Measurements from ENCODE around the gene STAT1.

The STAT1 gene

GRCh38 chr2:190984595-190984994 is 29.4 kb downstream of the STAT1 start:
- no peak overlapping the region for H3K4me3 ChIP-seq (ENCODE audit: low read depth, low read length)
- TF ChIP-seq, protein P1, sequence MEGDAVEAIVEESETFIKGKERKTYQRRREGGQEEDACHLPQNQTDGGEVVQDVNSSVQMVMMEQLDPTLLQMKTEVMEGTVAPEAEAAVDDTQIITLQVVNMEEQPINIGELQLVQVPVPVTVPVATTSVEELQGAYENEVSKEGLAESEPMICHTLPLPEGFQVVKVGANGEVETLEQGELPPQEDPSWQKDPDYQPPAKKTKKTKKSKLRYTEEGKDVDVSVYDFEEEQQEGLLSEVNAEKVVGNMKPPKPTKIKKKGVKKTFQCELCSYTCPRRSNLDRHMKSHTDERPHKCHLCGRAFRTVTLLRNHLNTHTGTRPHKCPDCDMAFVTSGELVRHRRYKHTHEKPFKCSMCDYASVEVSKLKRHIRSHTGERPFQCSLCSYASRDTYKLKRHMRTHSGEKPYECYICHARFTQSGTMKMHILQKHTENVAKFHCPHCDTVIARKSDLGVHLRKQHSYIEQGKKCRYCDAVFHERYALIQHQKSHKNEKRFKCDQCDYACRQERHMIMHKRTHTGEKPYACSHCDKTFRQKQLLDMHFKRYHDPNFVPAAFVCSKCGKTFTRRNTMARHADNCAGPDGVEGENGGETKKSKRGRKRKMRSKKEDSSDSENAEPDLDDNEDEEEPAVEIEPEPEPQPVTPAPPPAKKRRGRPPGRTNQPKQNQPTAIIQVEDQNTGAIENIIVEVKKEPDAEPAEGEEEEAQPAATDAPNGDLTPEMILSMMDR (IDR thresholded peaks at IDR 0.05; ENCODE audit: borderline replicate concordance, insufficient read depth, low read depth, low read length) = no peak

- H3K4me3 ChIP-seq (ENCODE audit: low read depth, low read length) = no peak overlapping the region
- TF ChIP-seq, protein P1 (IDR thresholded peaks at IDR 0.05; ENCODE audit: borderline replicate concordance, insufficient read depth, low read depth, low read length) = no peak
These were observed 31.5 kb downstream of the STAT1 start for GRCh38 chr2:190982262-190983034.

- no peak overlapping the region for H3K4me3 ChIP-seq (ENCODE audit: low read depth, low read length)
- TF ChIP-seq, protein P1 (IDR thresholded peaks at IDR 0.05; ENCODE audit: borderline replicate concordance, insufficient read depth, low read depth, low read length) = no peak
These were observed 32.2 kb downstream of the STAT1 start for GRCh38 chr2:190981733-190982132.

- TF ChIP-seq, protein P1 (IDR thresholded peaks at IDR 0.05; ENCODE audit: borderline replicate concordance, insufficient read depth, low read depth, low read length) = no peak
- no peak overlapping the region for H3K4me3 ChIP-seq (ENCODE audit: low read depth, low read length)
These were observed 32.6 kb downstream of the STAT1 start for GRCh38 chr2:190981333-190981732.

GRCh38 chr2:190980630-190981209 is 33.3 kb downstream of the STAT1 start:
- H3K4me3 ChIP-seq (ENCODE audit: low read depth, low read length) = no peak overlapping the region

GRCh38 chr2:190979906-190980629 is 33.9 kb downstream of the STAT1 start:
- TF ChIP-seq, protein P1 (IDR thresholded peaks at IDR 0.05; ENCODE audit: borderline replicate concordance, insufficient read depth, low read depth, low read length) = no peak
- H3K4me3 ChIP-seq (ENCODE audit: low read depth, low read length) = no peak overlapping the region

More at GRCh38 chr2:190980630-190981209, 33.3 kb downstream of the STAT1 start:
- TF ChIP-seq, protein P1 (IDR thresholded peaks at IDR 0.05; ENCODE audit: borderline replicate concordance, insufficient read depth, low read depth, low read length) = no peak
